Endodermal cell (in vitro differentiated cells): Measurements from ENCODE around the gene SLC24A3. TPM values are rescaled to one million over a fixed set of nuclear protein-coding genes. Genes with fewer than 3 reads are reported as not detected.

Experiments
- DNase-seq: peaks from one replicate; pipeline ENCODE4 v3.0.0-alpha.2; 2017
- H3K27ac ChIP-seq: 2 replicates; pipeline ENCODE4 v1.5.1; 2013; ENCODE audit warnings: mild to moderate bottlenecking, low read depth, low read length, moderate library complexity
- H3K27me3 ChIP-seq: 2 replicates; pipeline ENCODE4 v1.6.1; 2013; ENCODE audit warnings: mild to moderate bottlenecking, low read length, moderate library complexity; ENCODE audit not compliant: insufficient read depth, control insufficient read depth, poor library complexity, severe bottlenecking
- H3K36me3 ChIP-seq: 2 replicates; pipeline ENCODE4 v1.7.0; 2013; ENCODE audit warnings: mild to moderate bottlenecking, low read length, moderate library complexity; ENCODE audit not compliant: control insufficient read depth, insufficient read depth
- H3K4me1 ChIP-seq: one replicate; pipeline ENCODE4 v1.7.0; 2013; ENCODE audit warnings: low read length; ENCODE audit not compliant: control insufficient read depth, insufficient read depth
- H3K4me3 ChIP-seq: 2 replicates; pipeline ENCODE4 v1.5.1; 2013; ENCODE audit warnings: mild to moderate bottlenecking, low read length, moderate library complexity
- H3K9ac ChIP-seq: 2 replicates; pipeline ENCODE4 v1.6.1; 2013; ENCODE audit warnings: mild to moderate bottlenecking, low read length, moderate library complexity; ENCODE audit not compliant: poor library complexity, severe bottlenecking; ENCODE audit errors: extremely low read depth
- H3K9me3 ChIP-seq: 2 replicates; pipeline ENCODE4 v1.6.1; 2013; ENCODE audit warnings: mild to moderate bottlenecking, low read length, moderate library complexity; ENCODE audit not compliant: control insufficient read depth
- H3K27ac Mint-ChIP-seq: 2 replicates; pipeline ENCODE4 v1.8.0; 2020; ENCODE audit warnings: mixed read lengths
- H3K27me3 Mint-ChIP-seq: 2 replicates; pipeline ENCODE4 v1.8.0; 2021; ENCODE audit warnings: mild to moderate bottlenecking, mixed read lengths; ENCODE audit not compliant: insufficient read depth
- H3K36me3 Mint-ChIP-seq: 2 replicates; pipeline ENCODE4 v1.8.0; 2020; ENCODE audit warnings: low read depth, mixed read lengths
- H3K4me1 Mint-ChIP-seq: 2 replicates; pipeline ENCODE4 v1.8.0; 2020; ENCODE audit warnings: mixed read lengths
- H3K4me3 Mint-ChIP-seq: 2 replicates; pipeline ENCODE4 v1.8.0; 2020; ENCODE audit warnings: mild to moderate bottlenecking, moderate library complexity, mixed read lengths
- H3K9me3 Mint-ChIP-seq: 2 replicates; pipeline ENCODE4 v1.8.0; 2020; ENCODE audit warnings: mild to moderate bottlenecking, mixed read lengths
- CTCF ChIP-seq: fragments of 200-600 bp; sonication (generic); conservative IDR thresholded peaks from 2 replicates; pipeline ENCODE4 v1.5.0; 2021; ENCODE audit warnings: antibody characterized with exemption, mild to moderate bottlenecking
- WGBS, 2 experiments: methylation state at CpG; one replicate each; pipeline versions ENCODE4 v1.1.5 to v1.1.7; 2013; ENCODE audit warnings: missing lambda C conversion rate in 2 of 2, mixed read lengths in 1 of 2; ENCODE audit not compliant: insufficient coverage in 1 of 2, insufficient read length in 1 of 2; 5-methylcytosine and 5-hydroxymethylcytosine counted together
- total RNA-seq, 2 donors: library from RNA; stranded (reverse); fragmentation: NEBNext Ultra II Directional in 1 of 2; extraction: Animal tissue kit (Norgen Biotek cat#: 25700) in 1 of 2; gene quantifications; 2 replicates in 1 of 2; 3 replicates in 1 of 2; pipeline ENCODE4 v1.2.1, GENCODE V29; 2021

The SLC24A3 gene
- total RNA-seq, 2 donors from 2014 or later = 1.5 to 1.8 TPM

GRCh38 chr20:19483309-19483708, 270.9 kb downstream of the SLC24A3 start:
- Mint-ChIP-seq H3K27me3 (peaks cover 9% of the 10 kb centered on the region), H3K36me3 (no peaks in the 10 kb centered on the region), H3K27ac (no peak overlapping the region), H3K9me3 (no peaks in the 10 kb centered on the region), H3K4me3 (no peak overlapping the region), H3K4me1 (peaks cover 13% of the 10 kb centered on the region)
- H3K9ac ChIP-seq = no peak overlapping the region
- no peaks in the 10 kb centered on the region for H3K36me3 ChIP-seq
- no peaks in the 10 kb centered on the region for H3K27me3 ChIP-seq
- DNase-seq = no peak
- no peaks in the 10 kb centered on the region for H3K9me3 ChIP-seq
- no peak for TF ChIP-seq CTCF
- H3K4me1 ChIP-seq = peaks cover 12% of the 10 kb centered on the region
- no peak overlapping the region for H3K27ac ChIP-seq
- no peak overlapping the region for H3K4me3 ChIP-seq

- no peak overlapping the region for H3K27ac ChIP-seq
- no peak for DNase-seq
- no peaks in the 10 kb centered on the region for H3K36me3 ChIP-seq
- no peak for TF ChIP-seq CTCF
- Mint-ChIP-seq H3K9me3 (no peaks in the 10 kb centered on the region), H3K36me3 (no peaks in the 10 kb centered on the region), H3K27me3 (peaks cover 8% of the 10 kb centered on the region), H3K27ac (peak overlapping the region; percentile 3), H3K4me1 (peaks cover 13% of the 10 kb centered on the region), H3K4me3 (no peak overlapping the region)
- H3K27me3 ChIP-seq = no peaks in the 10 kb centered on the region
- H3K9me3 ChIP-seq = no peaks in the 10 kb centered on the region
- peaks cover 12% of the 10 kb centered on the region for H3K4me1 ChIP-seq
- no peak overlapping the region for H3K4me3 ChIP-seq
- WGBS, 2 experiments = 82 to 90% methylated on average over 2 of the region's 2 CpGs
- no peak overlapping the region for H3K9ac ChIP-seq
Measured at GRCh38 chr20:19486446-19486845, 274.0 kb downstream of the SLC24A3 start.

- Histone ChIP-seq H3K36me3 (no peaks in the 10 kb centered on the region), H3K9ac (no peak overlapping the region), H3K4me3 (no peak overlapping the region), H3K9me3 (no peaks in the 10 kb centered on the region), H3K27me3 (no peaks in the 10 kb centered on the region), H3K27ac (no peak overlapping the region), H3K4me1 (peaks cover 12% of the 10 kb centered on the region)
- DNase-seq = no peak
- Mint-ChIP-seq H3K4me3 (no peak overlapping the region), H3K36me3 (no peaks in the 10 kb centered on the region), H3K27ac (no peak overlapping the region), H3K9me3 (no peaks in the 10 kb centered on the region), H3K27me3 (peaks cover 3% of the 10 kb centered on the region), H3K4me1 (peaks cover 13% of the 10 kb centered on the region)
- WGBS, 2 experiments = 93% methylated on average over 1 of the region's 1 CpG; no CpG with 5 or more reads in 1 of the 2 experiments
- TF ChIP-seq CTCF = no peak
Measured at GRCh38 chr20:19487420-19487819, 275.0 kb downstream of the SLC24A3 start.
